Measurements from ENCODE around the gene SART1.

The SART1 gene

GRCh38 chr11:65981972-65982823, 20.7 kb downstream of the SART1 start:
- DNase-seq (ENCODE audit: low spot score): no peak
- TF ChIP-seq, protein P1, sequence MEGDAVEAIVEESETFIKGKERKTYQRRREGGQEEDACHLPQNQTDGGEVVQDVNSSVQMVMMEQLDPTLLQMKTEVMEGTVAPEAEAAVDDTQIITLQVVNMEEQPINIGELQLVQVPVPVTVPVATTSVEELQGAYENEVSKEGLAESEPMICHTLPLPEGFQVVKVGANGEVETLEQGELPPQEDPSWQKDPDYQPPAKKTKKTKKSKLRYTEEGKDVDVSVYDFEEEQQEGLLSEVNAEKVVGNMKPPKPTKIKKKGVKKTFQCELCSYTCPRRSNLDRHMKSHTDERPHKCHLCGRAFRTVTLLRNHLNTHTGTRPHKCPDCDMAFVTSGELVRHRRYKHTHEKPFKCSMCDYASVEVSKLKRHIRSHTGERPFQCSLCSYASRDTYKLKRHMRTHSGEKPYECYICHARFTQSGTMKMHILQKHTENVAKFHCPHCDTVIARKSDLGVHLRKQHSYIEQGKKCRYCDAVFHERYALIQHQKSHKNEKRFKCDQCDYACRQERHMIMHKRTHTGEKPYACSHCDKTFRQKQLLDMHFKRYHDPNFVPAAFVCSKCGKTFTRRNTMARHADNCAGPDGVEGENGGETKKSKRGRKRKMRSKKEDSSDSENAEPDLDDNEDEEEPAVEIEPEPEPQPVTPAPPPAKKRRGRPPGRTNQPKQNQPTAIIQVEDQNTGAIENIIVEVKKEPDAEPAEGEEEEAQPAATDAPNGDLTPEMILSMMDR (IDR thresholded peaks at IDR 0.05; ENCODE audit: borderline replicate concordance, control extremely low read depth, extremely low read depth, insufficient read depth, missing control alignments): no peak
- in situ Hi-C loops (cut with MboI; ENCODE audit: low sequenced_read_pairs, unreplicated experiment): loop anchor here (25.0 kb wide), 1 partner anchor 270 kb away; the partner anchor contains the start of genes KAT5 and RNASEH2C

DNA sequence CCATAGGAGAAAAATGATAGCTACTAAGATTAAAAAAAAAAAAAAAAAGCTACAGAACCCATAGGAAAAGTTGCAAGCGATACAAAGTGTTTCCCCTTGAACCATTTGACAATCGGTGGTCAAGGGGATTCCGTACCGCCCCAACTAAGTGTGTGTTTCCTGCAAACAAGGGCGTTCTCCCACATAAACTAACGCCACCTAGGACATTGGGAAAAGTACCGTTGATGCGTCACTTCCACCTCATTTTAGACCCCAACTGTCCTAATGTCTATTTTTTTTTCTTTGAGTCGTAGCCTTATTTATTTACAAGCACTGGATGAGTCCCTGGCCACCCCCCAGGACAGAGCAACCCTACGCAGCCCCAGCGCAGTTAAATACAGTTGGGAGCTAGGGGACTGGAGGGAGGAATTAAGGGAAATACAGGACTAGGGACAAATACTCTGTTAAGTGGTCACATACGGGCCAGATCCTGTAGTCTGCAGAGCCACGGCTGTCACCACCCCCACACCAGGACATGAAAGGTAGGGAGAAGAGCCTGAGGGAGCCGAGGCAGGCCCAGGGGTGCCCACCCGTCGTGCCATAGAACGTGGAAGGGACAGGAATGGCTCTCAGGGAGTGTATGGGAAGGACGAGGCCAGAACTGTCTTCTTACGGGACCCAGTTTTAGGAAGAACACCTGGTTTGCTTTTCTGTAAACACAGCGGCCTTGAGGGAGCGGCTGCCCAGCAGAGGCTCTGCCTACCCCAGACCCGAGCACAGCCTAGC, 21.5 kb downstream of the SART1 start:
- no peak for DNase-seq (ENCODE audit: low spot score)
- TF ChIP-seq, protein P1 (IDR thresholded peaks at IDR 0.05; ENCODE audit: borderline replicate concordance, control extremely low read depth, extremely low read depth, insufficient read depth, missing control alignments): no peak
- in situ Hi-C loops (cut with MboI; ENCODE audit: low sequenced_read_pairs, unreplicated experiment): loop anchor here (25.0 kb wide), 1 partner anchor 271 kb away; the partner anchor contains the start of genes KAT5 and RNASEH2C

- in situ Hi-C loops (cut with MboI; ENCODE audit: low sequenced_read_pairs, unreplicated experiment): loop anchor here (25.0 kb wide), 1 partner anchor 271 kb away; the partner anchor contains the start of genes KAT5 and RNASEH2C
- TF ChIP-seq, protein P1 (IDR thresholded peaks at IDR 0.05; ENCODE audit: borderline replicate concordance, control extremely low read depth, extremely low read depth, insufficient read depth, missing control alignments): no peak
- DNase-seq (ENCODE audit: low spot score): no peak
These were observed 22.1 kb downstream of the SART1 start for GRCh38 chr11:65983589-65983987.

- in situ Hi-C loops (cut with MboI; ENCODE audit: low sequenced_read_pairs, unreplicated experiment): loop anchor here (5.0 to 25.0 kb wide), 2 partner anchors 105 to 275 kb away; partner anchors contain the start of genes KAT5 and RNASEH2C
- DNase-seq (ENCODE audit: low spot score): no peak
- TF ChIP-seq, protein P1 (IDR thresholded peaks at IDR 0.05; ENCODE audit: borderline replicate concordance, control extremely low read depth, extremely low read depth, insufficient read depth, missing control alignments): no peak
These were observed 25.8 kb downstream of the SART1 start for GRCh38 chr11:65987336-65987735.

DNA sequence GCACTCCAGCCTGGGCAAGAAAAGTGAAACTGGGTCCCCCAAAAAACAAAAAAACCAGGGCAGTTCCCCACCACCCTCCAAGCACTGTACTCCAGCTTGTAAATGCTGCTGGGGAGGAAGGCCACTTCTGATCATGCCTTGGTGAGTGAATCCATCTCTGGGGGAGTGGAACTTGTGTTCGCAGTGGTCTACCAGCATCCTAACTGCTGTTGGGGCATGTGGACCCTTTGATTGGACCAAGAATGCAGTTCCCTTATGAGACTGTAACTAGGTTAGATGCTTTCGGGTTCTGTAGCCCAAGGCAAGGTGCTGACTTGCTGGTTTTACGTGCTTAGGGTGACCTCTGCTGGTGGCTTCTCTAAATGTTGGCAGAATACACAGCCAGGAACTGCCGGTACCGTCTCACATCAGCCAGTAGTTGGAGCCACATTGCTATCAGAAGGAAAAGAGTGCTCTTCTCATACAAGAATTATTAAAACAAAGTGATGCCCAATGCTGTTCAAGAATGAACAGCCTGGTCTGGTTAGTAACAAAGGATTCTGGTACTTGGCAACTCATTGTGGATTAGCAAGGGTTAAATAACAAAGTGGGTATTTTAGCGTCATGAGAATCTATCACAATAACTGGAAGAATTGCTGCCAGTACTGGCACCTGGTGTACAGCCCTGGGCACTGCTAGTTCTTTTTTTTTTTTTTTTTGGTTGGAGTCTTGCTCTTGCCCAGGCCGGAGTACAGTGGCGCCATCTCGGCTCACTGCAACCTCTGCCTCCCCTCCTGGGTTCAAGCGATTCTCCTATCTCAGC, 27.5 kb downstream of the SART1 start:
- peak; percentile 93 for DNase-seq (ENCODE audit: low spot score)
- TF ChIP-seq, protein P1 (IDR thresholded peaks at IDR 0.05; ENCODE audit: borderline replicate concordance, control extremely low read depth, extremely low read depth, insufficient read depth, missing control alignments): peak; percentile 95
- in situ Hi-C loops (cut with MboI; ENCODE audit: low sequenced_read_pairs, unreplicated experiment): loop anchor here (5.0 to 25.0 kb wide), 2 partner anchors 107 to 277 kb away; partner anchors contain the start of genes KAT5 and RNASEH2C
